ENCODE data around the gene PDE6C. TPM values are rescaled to one million over a fixed set of nuclear protein-coding genes. Genes with fewer than 3 reads are reported as not detected.

The PDE6C gene
- total RNA-seq, 1 experiment from 2014 or later, result not detected

DNA sequence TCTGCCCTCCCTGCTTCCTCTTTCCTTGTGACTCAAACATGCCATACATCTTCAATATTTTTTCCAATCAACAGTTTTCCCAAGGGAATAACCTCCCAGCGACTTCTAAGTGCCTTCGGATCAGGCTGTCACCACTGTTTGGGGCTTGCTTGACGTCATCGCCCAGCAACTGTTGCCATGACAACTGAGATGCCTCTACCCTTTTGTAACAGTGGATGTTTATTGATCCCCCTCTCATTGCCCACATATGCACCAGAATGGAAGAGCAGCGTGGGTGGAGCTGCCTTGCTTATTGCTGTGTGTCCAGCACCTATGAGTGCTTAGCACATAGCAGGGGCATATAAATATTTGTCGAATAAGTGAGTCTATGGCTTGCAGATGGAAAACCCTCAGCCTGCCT, 31.5 kb upstream of the PDE6C start:
- H3K79me1 ChIP-seq (ENCODE audit: insufficient read depth, low read depth, low read length, poor library complexity, severe bottlenecking), result no peaks in the 10 kb centered on the region
- no peak overlapping the region for H4K91ac ChIP-seq (ENCODE audit: insufficient read length, low read depth, low read length)
- no peak overlapping the region for H2BK5ac ChIP-seq (ENCODE audit: insufficient read length, low read length)
- no peak overlapping the region for H2BK15ac ChIP-seq (ENCODE audit: low read depth, low read length)
- H3K9me3 ChIP-seq (ENCODE audit: control insufficient read depth, low read depth, low read length), result no peaks in the 10 kb centered on the region
- H3K4me1 Mint-ChIP-seq, result peaks cover 0 to 3% of the 10 kb centered on the region in 2 experiments; a peak in 1 of 4 replicates
- no peak overlapping the region for H2BK120ac ChIP-seq (ENCODE audit: low read depth, low read length, poor library complexity, severe bottlenecking)
- no peak overlapping the region for H3K9ac ChIP-seq (ENCODE audit: extremely low read depth, insufficient read length, low read length)
- no peak overlapping the region for H4K5ac ChIP-seq (ENCODE audit: insufficient read length, low read depth, low read length)
- H4K20me1 ChIP-seq (ENCODE audit: control insufficient read depth, insufficient read depth, insufficient read length), result no peaks in the 10 kb centered on the region
- H2BK20ac ChIP-seq (ENCODE audit: low read depth, low read length, poor library complexity, severe bottlenecking), result no peak overlapping the region
- H4K8ac ChIP-seq (replicated peaks; ENCODE audit: insufficient read length, low read depth, low read length), result no peak overlapping the region
- H3K4me3 Mint-ChIP-seq, result no peak overlapping the region; a peak in 1 of 5 replicates
- H2BK12ac ChIP-seq (ENCODE audit: insufficient read length, low read depth, low read length), result no peak overlapping the region
- no CpG with 5 or more reads among the region's 6 CpGs for WGBS (ENCODE audit: extremely low coverage, insufficient read length, low lambda C conversion rate)
- H3T11ph ChIP-seq (ENCODE audit: low read length), result no peak overlapping the region
- no peak overlapping the region for H3K56ac ChIP-seq (ENCODE audit: insufficient read length, low read depth, low read length)
- H3K27ac Mint-ChIP-seq, result no peak overlapping the region; a peak in 1 of 7 replicates
- no peak overlapping the region for H2AFZ ChIP-seq (ENCODE audit: low read length)
- H3K14ac ChIP-seq (ENCODE audit: insufficient read depth, low read length), result no peak overlapping the region
- H3K79me2 ChIP-seq (ENCODE audit: insufficient read depth, low read length), result no peaks in the 10 kb centered on the region
- H3K4ac ChIP-seq (ENCODE audit: low read depth, low read length), result no peak overlapping the region
- H3K27ac ChIP-seq (ENCODE audit: insufficient read length, low read depth, low read length), result no peak overlapping the region
- H3K27me3 Mint-ChIP-seq (ENCODE audit: low read depth), result peaks cover 4% of the 10 kb centered on the region; the same call in 1 of the 2 replicates
- H2AK5ac ChIP-seq (ENCODE audit: insufficient read length, low read length), result no peak overlapping the region
- no peaks in the 10 kb centered on the region for H3K4me1 ChIP-seq (ENCODE audit: insufficient read depth, low read length)
- no peaks in the 10 kb centered on the region for H3K9me3 Mint-ChIP-seq
- H3K4me2 ChIP-seq (ENCODE audit: insufficient read depth, insufficient read length, low read length), result no peak overlapping the region
- TF ChIP-seq, protein P1, sequence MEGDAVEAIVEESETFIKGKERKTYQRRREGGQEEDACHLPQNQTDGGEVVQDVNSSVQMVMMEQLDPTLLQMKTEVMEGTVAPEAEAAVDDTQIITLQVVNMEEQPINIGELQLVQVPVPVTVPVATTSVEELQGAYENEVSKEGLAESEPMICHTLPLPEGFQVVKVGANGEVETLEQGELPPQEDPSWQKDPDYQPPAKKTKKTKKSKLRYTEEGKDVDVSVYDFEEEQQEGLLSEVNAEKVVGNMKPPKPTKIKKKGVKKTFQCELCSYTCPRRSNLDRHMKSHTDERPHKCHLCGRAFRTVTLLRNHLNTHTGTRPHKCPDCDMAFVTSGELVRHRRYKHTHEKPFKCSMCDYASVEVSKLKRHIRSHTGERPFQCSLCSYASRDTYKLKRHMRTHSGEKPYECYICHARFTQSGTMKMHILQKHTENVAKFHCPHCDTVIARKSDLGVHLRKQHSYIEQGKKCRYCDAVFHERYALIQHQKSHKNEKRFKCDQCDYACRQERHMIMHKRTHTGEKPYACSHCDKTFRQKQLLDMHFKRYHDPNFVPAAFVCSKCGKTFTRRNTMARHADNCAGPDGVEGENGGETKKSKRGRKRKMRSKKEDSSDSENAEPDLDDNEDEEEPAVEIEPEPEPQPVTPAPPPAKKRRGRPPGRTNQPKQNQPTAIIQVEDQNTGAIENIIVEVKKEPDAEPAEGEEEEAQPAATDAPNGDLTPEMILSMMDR (conservative IDR thresholded peaks at IDR 0.05), result no peak
- no peak overlapping the region for H3K18ac ChIP-seq (ENCODE audit: insufficient read length, low read depth, low read length)
- H3K23me2 ChIP-seq (ENCODE audit: insufficient read length, low read depth, low read length, poor library complexity, severe bottlenecking), result no peaks in the 10 kb centered on the region
- peak; percentile 59 for DNase-seq
- H3K36me3 Mint-ChIP-seq (ENCODE audit: insufficient read depth in 1 of 3, low read depth in 3 of 3), result no peaks in the 10 kb centered on the region
- no peak overlapping the region for H3K23ac ChIP-seq (ENCODE audit: insufficient read length, low read depth, low read length)
- H3K27me3 ChIP-seq (ENCODE audit: insufficient read depth, low read length), result no peaks in the 10 kb centered on the region

All from H9 (cell line).